Measurements from ENCODE around the gene HYAL1.
"Not testable (repeated sequence)": the region's sequence is repeated elsewhere in the genome, so short reads cannot be mapped to it uniquely, and the experiment has no call there.

HYAL1 gene

DNA sequence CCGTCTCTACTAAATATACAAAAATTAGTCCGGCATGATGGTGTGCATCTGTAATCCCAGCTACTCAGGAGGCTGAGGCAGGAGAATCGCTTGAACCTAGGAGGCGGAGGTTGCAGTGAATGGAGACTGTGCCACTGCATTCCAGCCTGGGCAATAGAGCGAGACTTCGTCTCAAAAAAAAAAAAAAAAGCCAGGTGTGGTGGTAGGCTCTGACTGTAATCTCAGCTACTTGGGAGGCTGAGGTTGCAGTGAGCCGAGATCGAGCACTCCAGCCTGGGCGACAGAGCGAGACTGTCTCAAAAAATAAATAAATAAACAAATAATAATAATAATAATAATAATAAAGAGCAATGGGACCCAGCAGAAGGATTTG, 30.9 kb downstream of the HYAL1 start:
- DNase-seq, result not testable (repeated sequence)

- DNase-seq, result no peak
These were observed 31.9 kb downstream of the HYAL1 start for GRCh38 chr3:50271314-50271936.

DNA sequence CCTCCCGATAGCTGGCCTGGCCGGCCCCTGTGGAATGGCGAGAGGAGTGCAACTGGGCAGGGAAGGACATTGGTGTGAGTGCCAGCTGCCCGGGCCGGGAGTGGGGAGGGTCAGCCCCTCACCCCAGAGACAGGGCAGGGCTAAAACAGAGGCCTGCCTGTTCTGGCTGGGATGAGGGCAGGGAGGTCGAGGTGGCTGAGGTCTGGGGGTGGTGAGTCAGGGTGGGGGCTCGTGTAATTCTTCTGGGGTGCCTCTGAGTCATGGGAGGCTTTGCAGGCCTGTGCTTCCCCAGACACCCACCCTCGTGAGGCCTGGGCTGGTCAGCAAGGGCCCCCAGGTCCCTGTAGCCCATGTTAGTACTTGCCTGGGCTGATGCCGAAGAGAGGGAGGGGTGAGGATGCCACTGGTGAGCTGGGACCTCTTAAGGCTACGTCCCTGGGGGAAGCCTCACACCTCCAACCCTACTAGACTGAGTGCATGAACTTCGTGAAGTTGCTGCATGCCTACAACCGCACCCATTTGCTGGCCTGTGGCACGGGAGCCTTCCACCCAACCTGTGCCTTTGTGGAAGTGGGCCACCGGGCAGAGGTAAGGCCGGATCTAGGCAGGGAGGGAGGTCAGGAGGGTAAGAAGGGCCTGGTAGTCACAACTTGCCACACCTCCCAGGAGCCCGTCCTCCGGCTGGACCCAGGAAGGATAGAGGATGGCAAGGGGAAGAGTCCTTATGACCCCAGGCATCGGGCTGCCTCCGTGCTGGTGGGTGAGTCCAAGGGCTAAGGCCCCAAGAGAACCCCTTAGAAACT, 32.8 kb downstream of the HYAL1 start:
- DNase-seq, result no peak

DNA sequence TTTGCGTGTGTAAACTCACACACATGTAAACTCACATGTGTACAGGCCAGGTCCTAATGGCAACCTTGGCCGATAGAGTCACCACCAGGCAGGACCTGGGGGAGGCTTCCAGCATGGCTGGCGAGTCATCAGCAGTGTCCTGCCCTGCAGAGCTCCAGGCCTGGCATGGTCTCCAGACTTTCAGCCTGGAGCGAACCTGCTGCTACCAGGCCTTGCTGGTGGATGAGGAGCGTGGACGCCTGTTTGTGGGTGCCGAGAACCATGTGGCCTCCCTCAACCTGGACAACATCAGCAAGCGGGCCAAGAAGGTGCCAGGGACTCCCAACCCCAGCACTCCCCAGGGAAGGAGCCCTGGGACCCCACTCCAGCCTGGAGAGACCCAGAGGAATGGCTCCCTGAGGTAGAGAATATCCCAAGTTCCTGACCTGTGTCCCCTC, 33.4 kb downstream of the HYAL1 start:
- no peak for DNase-seq

- DNase-seq, result no peak
These were observed 33.9 kb downstream of the HYAL1 start for GRCh38 chr3:50269460-50269859.

- DNase-seq, result no peak
These were observed 34.5 kb downstream of the HYAL1 start, which contains the start of gene SEMA3B for GRCh38 chr3:50268703-50269451. TSS of gene SEMA3B (plus strand) at chr3:50269147. CDS start at chr3:50269241, 94 bp downstream.

- no peak for DNase-seq
These were observed 35.1 kb downstream of the HYAL1 start for GRCh38 chr3:50268276-50268675.

DNA sequence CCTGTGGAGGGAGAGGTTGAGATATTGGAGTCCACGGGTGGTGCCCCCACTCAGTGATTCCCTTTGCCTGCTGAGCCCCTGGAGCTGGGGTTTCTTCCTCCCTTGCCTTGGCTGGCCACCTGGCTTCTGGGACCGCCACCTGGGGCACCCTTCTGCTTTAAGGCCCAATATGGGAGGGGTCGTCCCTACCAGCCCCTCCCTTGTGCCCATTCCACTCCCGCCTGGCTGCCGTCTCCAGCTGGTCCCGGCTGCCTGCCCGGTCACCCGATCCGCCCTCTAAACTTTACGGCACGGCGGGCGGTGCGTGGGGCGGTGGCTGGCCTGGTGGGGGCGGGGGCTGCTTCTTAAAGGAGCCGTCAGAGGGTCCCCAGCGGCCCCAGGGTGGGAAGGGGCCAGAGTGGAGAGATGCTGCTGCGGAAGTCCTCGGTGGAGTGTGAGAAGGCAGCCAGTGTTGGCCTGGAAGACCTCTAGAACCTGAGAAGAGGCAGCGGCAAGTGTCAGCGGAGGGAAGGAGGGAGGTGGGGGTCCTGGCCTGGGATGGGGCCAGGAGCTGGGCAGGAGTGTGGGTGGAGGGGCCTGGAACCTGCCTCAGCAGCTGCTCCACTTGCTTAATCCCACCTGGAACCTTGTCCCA, 36.0 kb downstream of the HYAL1 start:
- DNase-seq, result no peak

DNA sequence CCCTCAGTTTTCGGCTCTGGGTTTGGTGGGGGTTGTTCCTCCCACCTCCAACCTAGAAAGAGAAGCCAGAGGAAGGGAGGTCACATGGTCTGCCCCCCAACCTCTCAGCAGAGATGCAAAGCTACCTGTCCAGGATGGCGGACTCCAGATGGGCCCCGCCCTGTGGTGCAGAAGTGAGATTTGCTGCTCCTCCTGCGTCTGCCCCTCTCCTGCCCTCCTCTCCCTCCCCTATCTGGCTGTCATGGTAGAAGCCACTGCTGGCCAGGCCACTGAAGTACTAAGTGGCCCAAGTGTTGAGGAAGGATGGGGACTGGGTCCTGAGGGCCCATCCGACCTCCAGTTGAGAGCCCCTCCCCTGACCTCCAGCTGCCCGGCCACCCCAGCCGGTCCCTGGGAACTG, 36.5 kb downstream of the HYAL1 start:
- no peak for DNase-seq

GRCh38 chr3:50266017-50266416, 37.4 kb downstream of the HYAL1 start:
- DNase-seq, result no peak

DNA sequence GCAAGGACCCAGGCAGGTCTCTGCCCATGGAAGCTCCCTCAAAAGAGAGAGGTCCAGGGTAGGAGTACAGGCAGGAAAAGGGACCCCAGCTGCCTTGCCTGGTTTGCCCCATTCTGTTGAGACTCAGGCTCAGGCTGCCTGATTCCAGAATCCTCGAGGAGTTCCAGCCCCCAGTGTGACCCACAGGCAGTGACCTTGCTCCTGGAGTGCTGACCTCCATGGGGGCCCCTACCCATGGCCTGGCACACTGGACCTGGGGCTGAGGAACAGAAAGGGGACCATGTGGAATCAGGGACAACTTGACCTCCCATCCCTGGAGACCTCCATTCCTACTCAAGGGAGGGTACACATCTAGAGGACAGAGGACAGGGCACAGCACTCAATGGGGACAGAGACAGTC, 37.8 kb downstream of the HYAL1 start:
- DNase-seq, result no peak

- no peak for DNase-seq
These were observed 38.3 kb downstream of the HYAL1 start for GRCh38 chr3:50264964-50265485.

- no peak for DNase-seq
These were observed 38.9 kb downstream of the HYAL1 start for GRCh38 chr3:50264383-50264963.

- DNase-seq, result no peak
These were observed 39.6 kb downstream of the HYAL1 start for GRCh38 chr3:50263478-50264382.

- no peak for DNase-seq
These were observed 40.6 kb downstream of the HYAL1 start for GRCh38 chr3:50262778-50263177.

DNA sequence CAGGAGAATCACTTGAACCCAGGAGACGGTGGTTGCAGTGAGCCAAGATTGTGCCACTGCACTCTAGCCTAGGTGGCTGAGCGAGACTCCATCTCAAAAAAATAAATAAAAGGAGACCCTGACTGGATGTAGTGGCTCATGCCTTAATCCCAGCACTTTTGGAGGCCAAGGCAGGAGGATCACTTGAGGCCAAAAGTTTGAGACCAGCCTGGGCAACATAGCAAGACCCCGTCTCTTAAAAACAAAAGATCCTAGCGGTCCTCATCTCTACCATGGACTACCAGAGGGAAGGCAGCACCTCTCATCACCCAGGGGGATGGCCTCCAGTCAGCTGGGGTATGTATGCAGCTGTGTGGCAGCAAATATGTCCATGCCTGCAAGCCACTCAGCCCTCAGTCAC, 41.2 kb downstream of the HYAL1 start:
- not testable (repeated sequence) for DNase-seq

- DNase-seq, result no peak
These were observed 41.9 kb downstream of the HYAL1 start for GRCh38 chr3:50261505-50261904.

DNA sequence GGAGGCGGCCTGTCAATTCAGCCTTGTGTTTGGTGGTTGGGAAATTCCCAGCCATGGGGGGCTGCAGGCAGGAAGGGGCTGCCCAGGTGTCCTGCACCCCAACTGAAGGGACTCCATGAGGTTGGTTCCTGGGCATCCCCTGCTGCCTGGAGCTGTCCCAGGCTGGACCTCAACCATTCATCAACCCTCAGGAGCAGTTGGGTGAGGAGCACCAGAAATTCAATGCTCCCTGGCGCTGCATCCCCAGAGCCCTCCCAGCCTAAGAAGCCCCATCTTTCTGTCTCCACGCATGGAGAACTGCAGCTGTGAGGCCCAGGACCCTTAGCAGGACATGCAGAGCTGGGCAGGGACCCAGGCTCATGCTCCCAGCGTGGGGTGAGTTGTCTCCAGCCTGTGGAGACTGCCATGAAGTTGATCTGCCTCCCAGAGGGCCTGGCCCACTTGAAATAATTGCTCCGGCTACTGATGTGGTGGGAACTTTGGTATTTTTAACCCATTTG, 42.4 kb downstream of the HYAL1 start:
- DNase-seq, result no peak

- no peak for DNase-seq
These were observed 43.1 kb downstream of the HYAL1 start for GRCh38 chr3:50260027-50260941.

- DNase-seq, result no peak
These were observed 43.8 kb downstream of the HYAL1 start for GRCh38 chr3:50259432-50260026.
